Prostate gland (tissue), 2 donors: ENCODE results near the gene PPP2R2D. TPM values are rescaled to one million over a fixed set of nuclear protein-coding genes. Genes with fewer than 3 reads are reported as not detected.

Source experiments
- DNase-seq: peaks from one replicate; pipeline ENCODE4 v3.0.0-alpha.2; 2019; ENCODE audit warnings: low spot score
- H3K27ac ChIP-seq, 2 donors: fragments of 200-600 bp; sonication (generic); 2 replicates each; pipeline ENCODE4 v1.5.1; 2017 to 2019
- H3K27me3 ChIP-seq: fragments of 200-600 bp; sonication (generic); replicated peaks from 2 replicates; pipeline ENCODE4 v1.5.1; 2019; ENCODE audit not compliant: insufficient read depth
- H3K36me3 ChIP-seq, 2 donors: fragments of 200-600 bp; sonication (generic); 1 replicate in 1 of 2; 2 replicates in 1 of 2; pipeline versions ENCODE4 v1.5.1 to v1.8.1; 2017 to 2019
- H3K4me1 ChIP-seq: fragments of 200-600 bp; sonication (generic); replicated peaks from 2 replicates; pipeline ENCODE4 v1.5.1; 2019
- H3K4me3 ChIP-seq, 2 donors: fragments of 200-600 bp; sonication (generic); 2 replicates each; pipeline ENCODE4 v1.5.1; 2017 to 2019
- H3K9me3 ChIP-seq: fragments of 200-600 bp; sonication (generic); 2 replicates; pipeline ENCODE4 v1.5.1; 2017
- POLR2A ChIP-seq: fragments of 450-650 bp; IDR thresholded peaks from one replicate; pipeline ENCODE4 v1.6.1; 2016; ENCODE audit warnings: antibody characterized with exemption, mild to moderate bottlenecking
- POLR2AphosphoS5 ChIP-seq: sonication (generic); formaldehyde crosslinking; IDR thresholded peaks from one replicate; pipeline ENCODE4 v1.6.1; 2017; ENCODE audit warnings: antibody characterized with exemption
- WGBS: methylation state at CpG from one replicate; pipeline ENCODE4 v1.1.5; 2018; 5-methylcytosine and 5-hydroxymethylcytosine counted together
- intact Hi-C: fragments of 100-400 bp; cut with DNase I; formaldehyde crosslinking; loops from one replicate; pipeline ENCODE4 v1.14.2; 2022
- total RNA-seq, 2 donors: library from RNA; depleted of rRNA; stranded (reverse); fragments of >200 nt; gene quantifications; one replicate each; pipeline ENCODE4 v1.1.0, GENCODE V29; 2016
- TF ChIP-seq, protein P1 (sequence below), 4 experiments: fragments of 200-600 bp in 2 of 4; fragments of 450-650 bp in 2 of 4; sonication (generic) in 2 of 4; IDR thresholded peaks; 1 replicate in 3 of 4; 2 replicates in 1 of 4; pipeline ENCODE4 v1.5.1; 2016 to 2019; ENCODE audit warnings: antibody characterized with exemption in 4 of 4, mild to moderate bottlenecking in 2 of 4, moderate library complexity in 2 of 4

Gene PPP2R2D
- total RNA-seq, 2 donors from 2014 or later = 37.0 to 55.2 TPM

DNA sequence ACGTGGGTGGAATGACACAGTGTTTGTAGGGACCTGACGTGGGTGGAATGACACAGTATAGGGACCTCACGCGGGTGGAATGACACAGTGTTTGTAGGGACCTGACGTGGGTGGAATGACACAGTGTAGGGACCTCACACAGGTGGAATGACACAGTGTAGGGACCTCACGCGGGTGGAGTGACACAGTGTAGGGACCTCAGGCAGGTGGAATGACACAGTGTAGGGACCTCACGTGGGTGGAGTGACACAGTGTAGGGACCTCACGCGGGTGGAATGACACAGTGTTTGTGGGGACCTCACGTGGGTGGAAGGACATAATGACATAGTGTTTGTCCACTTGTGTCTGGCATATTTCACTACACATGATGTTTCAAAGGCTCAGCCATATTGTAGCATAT is 19.3 kb downstream of the PPP2R2D start:
- Histone ChIP-seq H3K27ac (no peak overlapping the region), H3K36me3 (no peaks in the 10 kb centered on the region), H3K9me3 (no peaks in the 10 kb centered on the region), H3K4me1 (no peaks in the 10 kb centered on the region), H3K27me3 (no peaks in the 10 kb centered on the region), H3K4me3 (no peak overlapping the region)
- TF ChIP-seq, protein P1, sequence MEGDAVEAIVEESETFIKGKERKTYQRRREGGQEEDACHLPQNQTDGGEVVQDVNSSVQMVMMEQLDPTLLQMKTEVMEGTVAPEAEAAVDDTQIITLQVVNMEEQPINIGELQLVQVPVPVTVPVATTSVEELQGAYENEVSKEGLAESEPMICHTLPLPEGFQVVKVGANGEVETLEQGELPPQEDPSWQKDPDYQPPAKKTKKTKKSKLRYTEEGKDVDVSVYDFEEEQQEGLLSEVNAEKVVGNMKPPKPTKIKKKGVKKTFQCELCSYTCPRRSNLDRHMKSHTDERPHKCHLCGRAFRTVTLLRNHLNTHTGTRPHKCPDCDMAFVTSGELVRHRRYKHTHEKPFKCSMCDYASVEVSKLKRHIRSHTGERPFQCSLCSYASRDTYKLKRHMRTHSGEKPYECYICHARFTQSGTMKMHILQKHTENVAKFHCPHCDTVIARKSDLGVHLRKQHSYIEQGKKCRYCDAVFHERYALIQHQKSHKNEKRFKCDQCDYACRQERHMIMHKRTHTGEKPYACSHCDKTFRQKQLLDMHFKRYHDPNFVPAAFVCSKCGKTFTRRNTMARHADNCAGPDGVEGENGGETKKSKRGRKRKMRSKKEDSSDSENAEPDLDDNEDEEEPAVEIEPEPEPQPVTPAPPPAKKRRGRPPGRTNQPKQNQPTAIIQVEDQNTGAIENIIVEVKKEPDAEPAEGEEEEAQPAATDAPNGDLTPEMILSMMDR (IDR thresholded peaks at IDR 0.05) = no peak
- TF ChIP-seq POLR2AphosphoS5 (no peak), POLR2A (no peak)
- DNase-seq = no peak
- WGBS = 94% methylated on average over 11 of the region's 11 CpGs
- intact Hi-C loops = no loop called here

DNA sequence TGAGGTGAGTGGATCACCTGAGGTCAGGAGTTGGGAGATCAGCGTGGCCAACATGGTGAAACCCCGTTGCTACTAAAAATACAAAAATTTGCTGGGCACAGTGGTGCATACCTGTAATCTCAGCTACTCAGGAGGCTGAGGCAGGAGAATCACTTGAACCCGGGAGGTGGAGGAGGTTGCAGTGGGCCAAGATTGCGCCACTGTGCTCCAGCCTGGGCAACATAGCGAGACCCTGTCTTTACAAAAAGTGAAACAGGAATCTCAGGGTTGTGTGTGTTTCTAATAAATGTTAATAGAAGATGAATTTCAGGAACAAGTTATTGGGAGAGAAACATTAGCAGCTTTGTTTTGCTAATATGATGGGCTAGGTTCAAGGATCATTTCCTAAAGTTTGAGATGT is 19.9 kb downstream of the PPP2R2D start:
- intact Hi-C loops = no loop called here
- Histone ChIP-seq H3K36me3 (no peaks in the 10 kb centered on the region), H3K4me3 (no peak overlapping the region), H3K27ac (peak overlapping the region in 1 of 2 donors; percentile 10), H3K9me3 (no peaks in the 10 kb centered on the region), H3K27me3 (no peaks in the 10 kb centered on the region), H3K4me1 (no peaks in the 10 kb centered on the region)
- TF ChIP-seq POLR2AphosphoS5 (no peak), POLR2A (no peak)
- TF ChIP-seq, protein P1 (IDR thresholded peaks at IDR 0.05) = no peak
- WGBS = 90% methylated on average over 5 of the region's 5 CpGs
- no peak for DNase-seq

DNA sequence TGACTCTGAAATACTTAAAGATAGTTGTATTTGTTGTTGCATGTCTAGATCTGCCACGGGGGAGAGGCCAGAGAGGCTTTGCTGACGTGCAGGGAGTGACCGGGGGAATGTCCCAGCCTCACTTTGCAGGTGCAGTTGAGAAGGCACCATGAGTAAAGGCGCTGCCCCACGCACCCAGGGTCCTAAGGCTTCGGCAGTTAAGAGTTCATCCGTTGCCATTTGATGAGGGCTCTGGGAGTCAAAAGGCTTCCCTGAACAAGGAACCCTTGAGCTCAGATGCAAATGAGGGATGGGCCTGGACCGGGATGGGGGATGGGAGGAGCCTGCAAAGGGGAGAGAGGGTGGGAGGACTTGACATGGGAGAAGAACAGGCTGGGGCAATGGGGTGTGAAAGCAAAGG is 20.4 kb downstream of the PPP2R2D start:
- intact Hi-C loops = no loop called here
- Histone ChIP-seq H3K4me1 (no peaks in the 10 kb centered on the region), H3K36me3 (no peaks in the 10 kb centered on the region), H3K27ac (no peak overlapping the region), H3K9me3 (no peaks in the 10 kb centered on the region), H3K4me3 (no peak overlapping the region), H3K27me3 (no peaks in the 10 kb centered on the region)
- WGBS = 59% methylated on average over 8 of the region's 8 CpGs
- no peak for DNase-seq
- no peak for TF ChIP-seq POLR2AphosphoS5
- TF ChIP-seq, protein P1 (IDR thresholded peaks at IDR 0.05) = no peak
- TF ChIP-seq POLR2A = no peak

DNA sequence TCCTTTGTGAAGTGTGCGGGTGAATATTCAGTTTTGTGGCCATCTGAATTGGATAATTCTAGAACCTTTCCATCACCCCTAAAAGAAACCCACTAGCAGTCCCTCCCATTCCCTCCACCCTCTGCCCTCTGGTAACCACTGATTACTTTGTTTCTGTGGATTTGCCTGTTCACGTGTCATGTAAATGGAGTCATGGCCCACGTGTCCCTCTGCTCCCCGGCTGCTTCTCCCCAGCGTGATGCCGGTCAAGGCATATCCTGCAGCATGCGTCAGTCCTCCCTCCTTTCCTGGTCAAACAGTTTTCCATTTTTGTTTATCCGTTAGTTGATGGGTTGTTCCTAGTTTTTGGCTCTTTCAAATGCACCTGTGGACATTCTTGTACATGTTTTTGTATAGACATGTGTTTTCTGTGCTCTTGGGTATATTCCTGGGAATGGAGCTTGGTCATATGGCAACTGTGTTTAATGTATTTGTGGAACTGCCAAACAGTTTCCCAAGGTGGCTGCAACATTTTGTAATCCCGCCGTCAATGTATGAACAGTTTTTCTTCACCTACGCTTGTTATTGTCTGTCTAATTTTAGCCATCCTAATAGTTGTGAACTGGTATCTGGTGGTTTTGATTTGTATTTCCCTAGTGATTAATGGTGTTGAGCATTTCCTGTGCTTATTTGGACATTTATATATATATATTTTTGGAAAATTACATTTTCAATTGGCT is 22.4 kb downstream of the PPP2R2D start:
- no peaks in the 10 kb centered on the region for H3K27me3 ChIP-seq
- WGBS = 93% methylated on average over 11 of the region's 11 CpGs
- no peaks in the 10 kb centered on the region for H3K36me3 ChIP-seq
- no peaks in the 10 kb centered on the region for H3K4me1 ChIP-seq
- intact Hi-C loops = no loop called here
- no peak overlapping the region for H3K4me3 ChIP-seq
- H3K9me3 ChIP-seq = no peaks in the 10 kb centered on the region
- no peak for DNase-seq
- no peak for TF ChIP-seq POLR2A
- TF ChIP-seq POLR2AphosphoS5 = no peak
- TF ChIP-seq, protein P1 (IDR thresholded peaks at IDR 0.05) = no peak
- H3K27ac ChIP-seq = peak overlapping the region in 1 of 2 donors; percentile 43

DNA sequence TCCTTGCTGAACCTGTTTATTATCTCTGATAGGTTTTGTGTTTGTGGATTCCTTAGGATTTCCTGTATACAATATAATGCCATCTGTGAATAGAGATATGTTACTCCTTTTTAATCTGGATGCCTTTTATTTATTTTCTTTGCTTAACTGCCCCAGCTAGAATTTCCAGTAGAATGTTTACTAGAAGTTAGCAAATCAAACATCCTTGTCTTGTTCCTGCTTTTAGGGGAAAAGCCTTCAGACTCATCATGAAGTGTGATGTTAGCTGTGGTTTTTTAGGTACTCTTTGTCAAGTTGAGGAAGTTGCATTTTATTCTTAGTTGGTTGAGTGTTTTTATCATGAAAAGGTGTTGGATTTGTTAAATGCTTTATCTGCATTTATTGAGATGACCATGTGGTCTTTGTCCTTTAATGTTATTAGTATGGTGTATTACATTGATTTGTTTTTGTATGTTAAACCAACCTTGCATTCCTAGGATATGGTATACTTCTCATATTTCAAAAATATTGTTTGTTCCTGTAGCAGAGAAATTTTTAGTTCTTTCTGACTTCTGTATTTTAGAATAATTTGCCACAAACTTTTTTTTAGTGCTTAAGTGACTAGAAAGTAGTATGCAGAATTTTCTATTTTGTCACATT is 24.3 kb downstream of the PPP2R2D start:
- Histone ChIP-seq H3K4me3 (no peak overlapping the region), H3K36me3 (no peaks in the 10 kb centered on the region), H3K27me3 (no peaks in the 10 kb centered on the region), H3K4me1 (no peaks in the 10 kb centered on the region), H3K9me3 (no peaks in the 10 kb centered on the region), H3K27ac (peak overlapping the region in 1 of 2 donors; percentile 43)
- DNase-seq = no peak
- TF ChIP-seq POLR2AphosphoS5 (peak; percentile 73), POLR2A (no peak)
- intact Hi-C loops = no loop called here
